A673 (cell line): ENCODE measurements around the gene TPGS2. TPM values are rescaled to one million over a fixed set of nuclear protein-coding genes. Genes with fewer than 3 reads are reported as not detected.

ENCODE experiments used
- BruUV-seq: library from RNA; stranded (reverse); fragments of 400-500 nt; replicated peaks from 2 replicates; lab custom pipeline; 2021; lab: Mats Ljungman, UMichigan
- CTCF ChIA-PET: fragments of 300-600 bp; sonication (Branson Sonifier 250); formaldehyde crosslinking; loops from one replicate; lab custom pipeline; 2022; ENCODE audit warnings: antibody characterized with exemption; lab: Charles Lee
- POLR2A ChIA-PET: fragments of 300-600 bp; sonication (Branson Sonifier 250); formaldehyde crosslinking; loops from one replicate; lab custom pipeline; 2022; ENCODE audit warnings: antibody characterized with exemption; ENCODE audit not compliant: low non-redundant PET; lab: Charles Lee
- DNase-seq: peaks from one replicate; pipeline ENCODE4 v3.0.0-alpha.2; 2015; ENCODE audit warnings: low spot score
- H3K27ac ChIP-seq: fragments of 200-600 bp; sonication (generic); 2 replicates; pipeline ENCODE4 v1.5.1; 2016; ENCODE audit warnings: mixed run types, low read depth, mild to moderate bottlenecking, mixed read lengths, antibody characterized with exemption, low read length; ENCODE audit not compliant: poor library complexity, severe bottlenecking
- H3K27me3 ChIP-seq: fragments of 200-600 bp; sonication (generic); replicated peaks from 2 replicates; pipeline ENCODE4 v1.6.1; 2017; ENCODE audit warnings: mixed run types, low read depth, mild to moderate bottlenecking, mixed read lengths, antibody characterized with exemption, low read length; ENCODE audit not compliant: insufficient read depth, poor library complexity
- H3K36me3 ChIP-seq: fragments of 200-600 bp; sonication (generic); 2 replicates; pipeline ENCODE4 v1.6.1; 2016; ENCODE audit warnings: mixed run types, mild to moderate bottlenecking, mixed read lengths, antibody characterized with exemption, low read length; ENCODE audit not compliant: insufficient read depth, poor library complexity, severe bottlenecking
- H3K4me1 ChIP-seq: fragments of 200-600 bp; sonication (generic); 2 replicates; pipeline ENCODE4 v1.6.1; 2017; ENCODE audit warnings: mixed run types, mild to moderate bottlenecking, mixed read lengths, antibody characterized with exemption, low read length; ENCODE audit not compliant: insufficient read depth, poor library complexity, severe bottlenecking
- H3K4me3 ChIP-seq: fragments of 200-600 bp; sonication (generic); 2 replicates; pipeline ENCODE4 v1.5.1; 2016; ENCODE audit warnings: low read depth, mixed run types, mild to moderate bottlenecking, mixed read lengths, low read length; ENCODE audit not compliant: poor library complexity, severe bottlenecking
- H3K9me3 ChIP-seq: fragments of 200-600 bp; sonication (generic); 2 replicates; pipeline ENCODE4 v1.6.1; 2016; ENCODE audit warnings: mixed run types, low read depth, mild to moderate bottlenecking, mixed read lengths, antibody characterized with exemption, low read length; ENCODE audit not compliant: poor library complexity, severe bottlenecking
- CTCF ChIP-seq: fragments of 300-800, 200-600 bp; sonication (generic); conservative IDR thresholded peaks from 2 replicates; pipeline ENCODE4 v1.5.1; 2017; ENCODE audit warnings: low read depth, mild to moderate bottlenecking, antibody characterized with exemption, low read length, moderate library complexity, mixed read lengths
- EZH2 ChIP-seq: fragments of 200-600 bp; sonication (generic); IDR thresholded peaks from 2 replicates; pipeline ENCODE4 v1.6.1; 2017; ENCODE audit warnings: borderline replicate concordance, low read depth, mild to moderate bottlenecking, mixed read lengths, antibody characterized with exemption, low read length; ENCODE audit not compliant: poor library complexity, severe bottlenecking
- intact Hi-C: fragments of 100-400 bp; cut with micrococcal nuclease; formaldehyde crosslinking; loops from one replicate; pipeline ENCODE4 v1.10.0; 2022; ENCODE audit not compliant: unreplicated experiment
- total RNA-seq: library from RNA; stranded (reverse); gene quantifications from 2 replicates; pipeline ENCODE4 v1.2.3, GENCODE V29; 2021

TPGS2 gene
- total RNA-seq, 1 experiment from 2014 or later: 106 TPM

- POLR2A ChIA-PET: interaction anchor here (0.6 kb wide), 1 partner anchor 259 kb away, joined by 11 read pairs; no protein-coding TSS in a partner anchor
- no TSS peak for BruUV-seq
- DNase-seq: no peak
- CTCF ChIA-PET: no interaction called here
- H3K4me1 ChIP-seq: peaks cover 7% of the 10 kb centered on the region
- no peak overlapping the region for H3K27ac ChIP-seq
- TF ChIP-seq CTCF: no peak
- no peak for TF ChIP-seq EZH2
- no peaks in the 10 kb centered on the region for H3K36me3 ChIP-seq
- no peak overlapping the region for H3K4me3 ChIP-seq
- intact Hi-C loops: no loop called here
- H3K9me3 ChIP-seq: peaks cover 6% of the 10 kb centered on the region
- H3K27me3 ChIP-seq: no peaks in the 10 kb centered on the region
Observed at GRCh38 chr18:36856815-36857214, 28.0 kb upstream of the TPGS2 start.

GRCh38 chr18:36851202-36851590 lies 22.4 kb upstream of the TPGS2 start:
- DNase-seq: no peak
- H3K27ac ChIP-seq: no peak overlapping the region
- ChIA-PET POLR2A (interaction anchor here (0.7 kb wide), 1 partner anchor 107 kb away, joined by 3 read pairs; no protein-coding TSS in a partner anchor), CTCF (no interaction called here)
- TF ChIP-seq EZH2 (no peak), CTCF (no peak)
- H3K4me3 ChIP-seq: no peak overlapping the region
- no TSS peak for BruUV-seq
- intact Hi-C loops: no loop called here
- no peaks in the 10 kb centered on the region for H3K36me3 ChIP-seq
- peaks cover 9% of the 10 kb centered on the region for H3K9me3 ChIP-seq
- H3K27me3 ChIP-seq: no peaks in the 10 kb centered on the region
- H3K4me1 ChIP-seq: peaks cover 6% of the 10 kb centered on the region

GRCh38 chr18:36850527-36851201 lies 21.9 kb upstream of the TPGS2 start:
- DNase-seq: peak; percentile 23
- no peak for TF ChIP-seq CTCF
- no peak for TF ChIP-seq EZH2
- H3K27me3 ChIP-seq: no peaks in the 10 kb centered on the region
- peaks cover 9% of the 10 kb centered on the region for H3K9me3 ChIP-seq
- no TSS peak for BruUV-seq
- H3K4me1 ChIP-seq: peaks cover 6% of the 10 kb centered on the region
- H3K4me3 ChIP-seq: no peak overlapping the region
- intact Hi-C loops: no loop called here
- POLR2A ChIA-PET: interaction anchor here (0.6 to 0.7 kb wide), 2 partner anchors 9 to 108 kb away, joined by 3 read pairs; no protein-coding TSS in a partner anchor
- CTCF ChIA-PET: no interaction called here
- no peaks in the 10 kb centered on the region for H3K36me3 ChIP-seq
- H3K27ac ChIP-seq: no peak overlapping the region
